HPDE6-E6E7 (cell line): ENCODE results near the gene LRMDA.

Source experiments
- DNase-seq: peaks from one replicate; pipeline ENCODE4 v3.0.0; 2011; ENCODE audit warnings: missing footprints; ENCODE audit errors: extremely low spot score

LRMDA gene

GRCh38 chr10:75708060-75708459, 276.6 kb downstream of the LRMDA start:
- DNase-seq, result no peak

- DNase-seq, result no peak
Measured at GRCh38 chr10:75709245-75709644, 277.8 kb downstream of the LRMDA start.

- no peak for DNase-seq
Measured at GRCh38 chr10:75709811-75710210, 278.4 kb downstream of the LRMDA start.

GRCh38 chr10:75712242-75712880, 280.9 kb downstream of the LRMDA start:
- no peak for DNase-seq

GRCh38 chr10:75716506-75716905, 285.1 kb downstream of the LRMDA start:
- DNase-seq, result no peak

GRCh38 chr10:75717126-75717916, 285.9 kb downstream of the LRMDA start:
- DNase-seq, result no peak

- DNase-seq, result no peak
Measured at GRCh38 chr10:75718991-75719390, 287.6 kb downstream of the LRMDA start.

GRCh38 chr10:75720157-75720556, 288.7 kb downstream of the LRMDA start:
- no peak for DNase-seq

GRCh38 chr10:75722020-75722419, 290.6 kb downstream of the LRMDA start:
- DNase-seq, result no peak

- no peak for DNase-seq
Measured at GRCh38 chr10:75722609-75723008, 291.2 kb downstream of the LRMDA start.

GRCh38 chr10:75723319-75723980, 292.0 kb downstream of the LRMDA start:
- DNase-seq, result no peak

GRCh38 chr10:75724047-75724446, 292.6 kb downstream of the LRMDA start:
- DNase-seq, result no peak

- DNase-seq, result no peak
Measured at GRCh38 chr10:75726522-75727483, 295.4 kb downstream of the LRMDA start.

- DNase-seq, result no peak
Measured at GRCh38 chr10:75730847-75731246, 299.4 kb downstream of the LRMDA start.

GRCh38 chr10:75733135-75733890, 301.9 kb downstream of the LRMDA start:
- DNase-seq, result no peak

GRCh38 chr10:75736151-75736640, 304.8 kb downstream of the LRMDA start:
- DNase-seq, result no peak

- no peak for DNase-seq
Measured at GRCh38 chr10:75736889-75737579, 305.6 kb downstream of the LRMDA start.

- DNase-seq, result no peak
Measured at GRCh38 chr10:75737580-75737949, 306.1 kb downstream of the LRMDA start.

GRCh38 chr10:75738924-75739323, 307.5 kb downstream of the LRMDA start:
- no peak for DNase-seq
